Activated naive CD4-positive, alpha-beta T cell treated with anti-CD3 and anti-CD28 coated beads, Interleukin-2, amount 50 U/mL, for 24 hours (primary cell): ENCODE results near the gene ACTL8.
"Not testable (repeated sequence)": the region's sequence is repeated elsewhere in the genome, so short reads cannot be mapped to it uniquely, and the experiment has no call there.

Experiments
- H3K27ac Mint-ChIP-seq: one replicate; pipeline ENCODE4 v1.8.0; 2021; ENCODE audit warnings: mild to moderate bottlenecking, mixed read lengths
- H3K27me3 Mint-ChIP-seq: one replicate; pipeline ENCODE4 v1.8.0; 2021; ENCODE audit warnings: mixed read lengths
- H3K36me3 Mint-ChIP-seq: one replicate; pipeline ENCODE4 v1.8.0; 2021; ENCODE audit warnings: mixed read lengths
- H3K4me1 Mint-ChIP-seq: one replicate; pipeline ENCODE4 v1.8.0; 2021; ENCODE audit warnings: mixed read lengths
- H3K4me3 Mint-ChIP-seq: one replicate; pipeline ENCODE4 v1.8.0; 2021; ENCODE audit warnings: mild to moderate bottlenecking, mixed read lengths
- H3K9me3 Mint-ChIP-seq: one replicate; pipeline ENCODE4 v1.8.0; 2021; ENCODE audit warnings: mixed read lengths

The ACTL8 gene

GRCh38 chr1:17746281-17746680 is 8.9 kb upstream of the ACTL8 start:
- H3K27ac Mint-ChIP-seq, H3K36me3 Mint-ChIP-seq, H3K4me3 Mint-ChIP-seq, H3K9me3 Mint-ChIP-seq, H3K4me1 Mint-ChIP-seq: not testable (repeated sequence)
- H3K27me3 Mint-ChIP-seq: peaks cover 11% of the 10 kb centered on the region

GRCh38 chr1:17746920-17747319 is 8.2 kb upstream of the ACTL8 start:
- no peaks in the 10 kb centered on the region for H3K9me3 Mint-ChIP-seq
- no peak overlapping the region for H3K4me3 Mint-ChIP-seq
- peaks cover 11% of the 10 kb centered on the region for H3K27me3 Mint-ChIP-seq
- no peaks in the 10 kb centered on the region for H3K4me1 Mint-ChIP-seq
- no peaks in the 10 kb centered on the region for H3K36me3 Mint-ChIP-seq
- no peak overlapping the region for H3K27ac Mint-ChIP-seq

- Mint-ChIP-seq H3K9me3 (no peaks in the 10 kb centered on the region), H3K27ac (no peak overlapping the region), H3K4me3 (no peak overlapping the region), H3K36me3 (no peaks in the 10 kb centered on the region), H3K27me3 (peaks cover 4% of the 10 kb centered on the region), H3K4me1 (no peaks in the 10 kb centered on the region)
Observed at GRCh38 chr1:17750333-17750732, 4.8 kb upstream of the ACTL8 start.

GRCh38 chr1:17752356-17752755 is 2.8 kb upstream of the ACTL8 start:
- H3K36me3 Mint-ChIP-seq: peaks cover 2% of the 10 kb centered on the region
- H3K27me3 Mint-ChIP-seq: peaks cover 4% of the 10 kb centered on the region
- H3K27ac Mint-ChIP-seq: no peak overlapping the region
- H3K4me1 Mint-ChIP-seq: no peaks in the 10 kb centered on the region
- peaks cover 6% of the 10 kb centered on the region for H3K9me3 Mint-ChIP-seq
- H3K4me3 Mint-ChIP-seq: no peak overlapping the region

- Mint-ChIP-seq H3K4me1 (no peaks in the 10 kb centered on the region), H3K4me3 (no peak overlapping the region), H3K36me3 (peaks cover 10% of the 10 kb centered on the region), H3K27ac (no peak overlapping the region), H3K9me3 (peaks cover 28% of the 10 kb centered on the region), H3K27me3 (no peaks in the 10 kb centered on the region)
Observed at GRCh38 chr1:17757426-17757825, 2.3 kb downstream of the ACTL8 start.

- H3K36me3 Mint-ChIP-seq: peaks cover 10% of the 10 kb centered on the region
- H3K9me3 Mint-ChIP-seq: peaks cover 28% of the 10 kb centered on the region
- H3K4me3 Mint-ChIP-seq: no peak overlapping the region
- H3K4me1 Mint-ChIP-seq: no peaks in the 10 kb centered on the region
- no peaks in the 10 kb centered on the region for H3K27me3 Mint-ChIP-seq
- H3K27ac Mint-ChIP-seq: no peak overlapping the region
Observed at GRCh38 chr1:17759114-17759513, 4.0 kb downstream of the ACTL8 start.

- H3K4me1 Mint-ChIP-seq: no peaks in the 10 kb centered on the region
- H3K27me3 Mint-ChIP-seq: peaks cover 5% of the 10 kb centered on the region
- peaks cover 9% of the 10 kb centered on the region for H3K36me3 Mint-ChIP-seq
- no peak overlapping the region for H3K27ac Mint-ChIP-seq
- H3K4me3 Mint-ChIP-seq: no peak overlapping the region
- peaks cover 22% of the 10 kb centered on the region for H3K9me3 Mint-ChIP-seq
Observed at GRCh38 chr1:17762313-17762712, 7.2 kb downstream of the ACTL8 start.

GRCh38 chr1:17763417-17763816 is 8.3 kb downstream of the ACTL8 start:
- H3K27me3 Mint-ChIP-seq: peaks cover 8% of the 10 kb centered on the region
- H3K36me3 Mint-ChIP-seq: peaks cover 7% of the 10 kb centered on the region
- no peak overlapping the region for H3K4me3 Mint-ChIP-seq
- H3K9me3 Mint-ChIP-seq: peaks cover 12% of the 10 kb centered on the region
- no peak overlapping the region for H3K27ac Mint-ChIP-seq
- H3K4me1 Mint-ChIP-seq: no peaks in the 10 kb centered on the region

- Mint-ChIP-seq H3K27me3 (peaks cover 8% of the 10 kb centered on the region), H3K4me1 (no peaks in the 10 kb centered on the region), H3K4me3 (no peak overlapping the region), H3K36me3 (peaks cover 5% of the 10 kb centered on the region), H3K9me3 (peaks cover 7% of the 10 kb centered on the region), H3K27ac (no peak overlapping the region)
Observed at GRCh38 chr1:17763995-17764394, 8.9 kb downstream of the ACTL8 start.

- Mint-ChIP-seq H3K4me1 (no peaks in the 10 kb centered on the region), H3K27me3 (peaks cover 8% of the 10 kb centered on the region), H3K27ac (no peak overlapping the region), H3K36me3 (peaks cover 5% of the 10 kb centered on the region), H3K4me3 (no peak overlapping the region), H3K9me3 (peaks cover 6% of the 10 kb centered on the region)
Observed at GRCh38 chr1:17764591-17764990, 9.5 kb downstream of the ACTL8 start.

GRCh38 chr1:17765444-17766411 is 10.6 kb downstream of the ACTL8 start:
- H3K9me3 Mint-ChIP-seq: no peaks in the 10 kb centered on the region
- no peak overlapping the region for H3K4me3 Mint-ChIP-seq
- no peaks in the 10 kb centered on the region for H3K36me3 Mint-ChIP-seq
- no peak overlapping the region for H3K27ac Mint-ChIP-seq
- H3K27me3 Mint-ChIP-seq: peaks cover 8% of the 10 kb centered on the region
- no peaks in the 10 kb centered on the region for H3K4me1 Mint-ChIP-seq

GRCh38 chr1:17768651-17769241 is 13.6 kb downstream of the ACTL8 start:
- Mint-ChIP-seq H3K36me3 (no peaks in the 10 kb centered on the region), H3K27me3 (peaks cover 11% of the 10 kb centered on the region), H3K4me1 (no peaks in the 10 kb centered on the region), H3K27ac (no peak overlapping the region), H3K9me3 (no peaks in the 10 kb centered on the region), H3K4me3 (no peak overlapping the region)

- no peaks in the 10 kb centered on the region for H3K36me3 Mint-ChIP-seq
- H3K27ac Mint-ChIP-seq: no peak overlapping the region
- no peaks in the 10 kb centered on the region for H3K9me3 Mint-ChIP-seq
- no peaks in the 10 kb centered on the region for H3K4me1 Mint-ChIP-seq
- no peak overlapping the region for H3K4me3 Mint-ChIP-seq
- peaks cover 9% of the 10 kb centered on the region for H3K27me3 Mint-ChIP-seq
Observed at GRCh38 chr1:17770983-17771382, 15.8 kb downstream of the ACTL8 start.

GRCh38 chr1:17772615-17773212 is 17.6 kb downstream of the ACTL8 start:
- no peak overlapping the region for H3K27ac Mint-ChIP-seq
- peaks cover 5% of the 10 kb centered on the region for H3K27me3 Mint-ChIP-seq

GRCh38 chr1:17773591-17774326 is 18.6 kb downstream of the ACTL8 start:
- Mint-ChIP-seq H3K36me3 (no peaks in the 10 kb centered on the region), H3K4me3 (no peak overlapping the region), H3K9me3 (no peaks in the 10 kb centered on the region), H3K27ac (no peak overlapping the region), H3K4me1 (no peaks in the 10 kb centered on the region), H3K27me3 (peaks cover 2% of the 10 kb centered on the region)

More at GRCh38 chr1:17772615-17773212, 17.6 kb downstream of the ACTL8 start:
- no peaks in the 10 kb centered on the region for H3K36me3 Mint-ChIP-seq
- H3K4me1 Mint-ChIP-seq: no peaks in the 10 kb centered on the region
- no peak overlapping the region for H3K4me3 Mint-ChIP-seq
- H3K9me3 Mint-ChIP-seq: no peaks in the 10 kb centered on the region
